AG04449 (cell line): Measurements from ENCODE around the gene KANK4.

ENCODE experiments used
- CTCF ChIA-PET: fragments of 350-600 bp; formaldehyde crosslinking; extraction: SDS; loops from one replicate; lab custom pipeline; 2021; ENCODE audit warnings: antibody characterized with exemption; lab: Yijun Ruan, JAX
- POLR2A ChIA-PET: fragments of 400-600, 350-600 bp; formaldehyde crosslinking; extraction: SDS; loops from one replicate; lab custom pipeline; 2020; ENCODE audit warnings: antibody characterized with exemption, inconsistent platforms; lab: Yijun Ruan, JAX
- DNase-seq: peaks from one replicate; pipeline ENCODE4 v3.0.0-alpha.2; 2010; ENCODE audit warnings: low read depth, low spot score
- H3K4me3 ChIP-seq: 2 replicates; pipeline ENCODE4 v1.5.1; 2011; ENCODE audit warnings: low read depth, mild to moderate bottlenecking, control low read depth, low read length
- TF ChIP-seq, protein P1 (sequence below): IDR thresholded peaks from one replicate; pipeline ENCODE4 v1.5.1; 2011; ENCODE audit warnings: mild to moderate bottlenecking, moderate library complexity, low read length, control low read depth, inconsistent platforms; ENCODE audit not compliant: insufficient read depth; ENCODE audit errors: missing control alignments

The KANK4 gene

DNA sequence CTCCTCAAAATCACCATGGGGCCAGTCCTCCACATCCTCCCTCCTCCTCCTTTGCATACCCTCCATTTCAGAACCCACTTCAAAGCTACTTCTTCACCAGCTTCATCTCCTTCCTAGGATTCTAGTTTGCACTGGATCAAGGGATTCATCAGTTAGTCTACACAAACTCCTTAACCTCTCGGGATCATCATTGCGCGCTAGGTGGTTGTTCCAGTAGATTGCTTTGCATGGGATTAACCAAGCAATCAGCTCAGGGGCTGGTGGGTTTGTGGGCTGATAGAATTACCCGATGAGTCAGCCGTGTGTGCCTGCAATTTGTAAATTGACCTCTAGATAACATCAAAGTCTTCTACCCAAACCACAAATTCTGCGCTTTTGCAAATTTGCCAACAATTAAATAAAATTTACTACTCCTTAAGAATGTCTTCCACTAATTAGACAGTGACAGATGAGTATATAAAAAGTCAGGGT is 7.7 kb downstream of the KANK4 start:
- ChIA-PET POLR2A (no interaction called here), CTCF (no interaction called here)
- no peak for DNase-seq
- TF ChIP-seq, protein P1, sequence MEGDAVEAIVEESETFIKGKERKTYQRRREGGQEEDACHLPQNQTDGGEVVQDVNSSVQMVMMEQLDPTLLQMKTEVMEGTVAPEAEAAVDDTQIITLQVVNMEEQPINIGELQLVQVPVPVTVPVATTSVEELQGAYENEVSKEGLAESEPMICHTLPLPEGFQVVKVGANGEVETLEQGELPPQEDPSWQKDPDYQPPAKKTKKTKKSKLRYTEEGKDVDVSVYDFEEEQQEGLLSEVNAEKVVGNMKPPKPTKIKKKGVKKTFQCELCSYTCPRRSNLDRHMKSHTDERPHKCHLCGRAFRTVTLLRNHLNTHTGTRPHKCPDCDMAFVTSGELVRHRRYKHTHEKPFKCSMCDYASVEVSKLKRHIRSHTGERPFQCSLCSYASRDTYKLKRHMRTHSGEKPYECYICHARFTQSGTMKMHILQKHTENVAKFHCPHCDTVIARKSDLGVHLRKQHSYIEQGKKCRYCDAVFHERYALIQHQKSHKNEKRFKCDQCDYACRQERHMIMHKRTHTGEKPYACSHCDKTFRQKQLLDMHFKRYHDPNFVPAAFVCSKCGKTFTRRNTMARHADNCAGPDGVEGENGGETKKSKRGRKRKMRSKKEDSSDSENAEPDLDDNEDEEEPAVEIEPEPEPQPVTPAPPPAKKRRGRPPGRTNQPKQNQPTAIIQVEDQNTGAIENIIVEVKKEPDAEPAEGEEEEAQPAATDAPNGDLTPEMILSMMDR, result no peak
- H3K4me3 ChIP-seq, result no peak overlapping the region

DNA sequence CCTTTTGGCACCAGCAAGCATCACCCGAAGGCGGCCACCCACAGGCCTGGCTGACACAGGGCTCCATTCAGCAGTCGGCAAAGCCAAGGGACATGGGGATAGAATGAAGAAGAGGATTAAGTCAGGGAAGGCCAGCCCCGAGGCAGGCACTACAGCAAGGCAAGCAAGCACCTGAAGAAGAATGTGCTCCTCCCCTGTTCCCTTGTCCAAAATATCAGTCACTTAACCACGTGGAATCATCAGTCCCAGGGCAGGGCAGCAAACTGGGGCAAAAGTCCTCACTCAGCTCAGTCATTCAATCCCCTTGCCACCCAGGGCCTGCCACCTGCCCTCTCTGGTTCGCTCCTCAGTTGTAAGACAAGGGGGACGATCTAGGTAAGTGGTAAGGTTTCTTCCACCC is 9.3 kb downstream of the KANK4 start:
- no peak for DNase-seq
- ChIA-PET CTCF (interaction anchor here (0.9 kb wide), 1 partner anchor 10 kb away, joined by 3 read pairs; the partner anchor contains the start of gene KANK4), POLR2A (no interaction called here)
- TF ChIP-seq, protein P1, result no peak
- no peak overlapping the region for H3K4me3 ChIP-seq

- POLR2A ChIA-PET, result no interaction called here
- TF ChIP-seq, protein P1, result no peak
- CTCF ChIA-PET, result no interaction called here
Observed at GRCh38 chr1:62308606-62309005, 10.6 kb downstream of the KANK4 start.

GRCh38 chr1:62307895-62308492 is 11.2 kb downstream of the KANK4 start:
- H3K4me3 ChIP-seq, result no peak overlapping the region
- ChIA-PET POLR2A (no interaction called here), CTCF (no interaction called here)
- DNase-seq, result no peak
- TF ChIP-seq, protein P1, result no peak

More at GRCh38 chr1:62308606-62309005, 10.6 kb downstream of the KANK4 start:
- no peak for DNase-seq
- H3K4me3 ChIP-seq, result no peak overlapping the region

DNA sequence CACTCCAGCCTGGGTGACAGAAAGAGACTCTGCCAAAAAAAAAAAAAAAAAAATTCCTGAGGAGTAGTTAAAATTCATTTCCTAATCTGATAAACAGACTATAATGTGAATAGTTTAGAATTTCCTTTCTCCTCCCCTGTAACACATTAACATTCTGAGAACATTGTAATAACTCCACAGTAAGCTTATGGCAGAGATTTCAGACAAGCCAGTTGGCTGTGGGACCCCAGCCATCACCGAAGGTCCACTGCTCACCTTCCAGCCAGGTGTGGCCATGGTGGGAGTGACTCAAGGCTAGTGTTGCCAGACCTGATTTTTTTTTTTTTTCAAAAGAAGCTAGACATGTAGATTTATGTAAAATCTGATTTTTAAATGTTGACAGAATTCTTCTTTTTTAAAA is 11.8 kb downstream of the KANK4 start:
- no peak overlapping the region for H3K4me3 ChIP-seq
- DNase-seq, result no peak
- CTCF ChIA-PET, result interaction anchor here (0.7 kb wide), 1 partner anchor 947 kb away, joined by 3 read pairs; no protein-coding TSS in a partner anchor
- TF ChIP-seq, protein P1, result no peak
- POLR2A ChIA-PET, result no interaction called here

- DNase-seq, result no peak
- H3K4me3 ChIP-seq, result no peak overlapping the region
- ChIA-PET POLR2A (no interaction called here), CTCF (no interaction called here)
- TF ChIP-seq, protein P1, result no peak
Observed at GRCh38 chr1:62306065-62306464, 13.2 kb downstream of the KANK4 start.
